ENCODE data around the gene RPGR.

- TF ChIP-seq TSHZ2 (CRISPR knock-in tag; IDR thresholded peaks at IDR 0.05) = no peak
- TF ChIP-seq ESRRG (CRISPR knock-in tag; IDR thresholded peaks at IDR 0.05) = no peak
- TF ChIP-seq PATZ1 (CRISPR knock-in tag; IDR thresholded peaks at IDR 0.05; ENCODE audit: borderline replicate concordance) = no peak
- TF ChIP-seq RARB (CRISPR knock-in tag; IDR thresholded peaks at IDR 0.05) = no peak
- no peak for TF ChIP-seq ZFP30 (CRISPR knock-in tag; IDR thresholded peaks at IDR 0.05)
- TF ChIP-seq POU6F1 (CRISPR knock-in tag; IDR thresholded peaks at IDR 0.05; ENCODE audit: borderline replicate concordance, low read depth) = no peak
- no peak for TF ChIP-seq TCF4 (CRISPR knock-in tag; IDR thresholded peaks at IDR 0.05; ENCODE audit: borderline replicate concordance)
- TF ChIP-seq ZFP3 (CRISPR knock-in tag; IDR thresholded peaks at IDR 0.05) = no peak
- TF ChIP-seq SNAI2 (CRISPR knock-in tag; IDR thresholded peaks at IDR 0.05) = no peak
- TF ChIP-seq ZNF565 (CRISPR knock-in tag; conservative IDR thresholded peaks at IDR 0.05; ENCODE audit: low read depth) = no peak
- no peak for TF ChIP-seq ARNTL (CRISPR knock-in tag; IDR thresholded peaks at IDR 0.05; ENCODE audit: borderline replicate concordance, low read depth)
Measured at GRCh38 chrX:38311743-38312142, 15.6 kb downstream of the RPGR start.
